Measurements from ENCODE around the gene TAF3.

Gene TAF3

DNA sequence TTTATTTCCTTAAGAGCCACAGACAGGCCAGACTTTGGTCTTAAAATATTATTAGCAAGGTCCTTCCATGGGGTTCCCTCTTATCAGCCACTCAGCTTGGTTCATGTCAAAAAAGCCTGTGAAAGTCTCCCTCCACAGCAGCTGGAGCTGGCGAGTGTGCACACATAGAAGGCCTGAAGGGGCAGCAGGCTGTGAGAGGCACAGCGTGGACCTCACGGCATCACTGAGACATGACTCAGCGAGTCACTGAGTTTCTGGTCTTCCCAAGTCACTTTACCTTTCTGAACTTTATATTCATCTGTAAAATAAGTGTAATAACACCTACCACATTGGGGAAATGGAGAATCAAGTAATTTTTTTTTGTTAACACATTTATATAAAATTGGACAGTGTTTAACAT is 8.7 kb downstream of the TAF3 start:
- Histone ChIP-seq H3K36me3 (ENCODE audit: control insufficient read depth, insufficient read depth, low read length) (no peaks in the 10 kb centered on the region), H3K27me3 (ENCODE audit: control insufficient read depth, insufficient read depth, low read length) (no peaks in the 10 kb centered on the region), H3K4me2 (ENCODE audit: low read length) (no peak overlapping the region), H3K79me2 (peaks cover 41% of the 10 kb centered on the region), H3K9me3 (ENCODE audit: control insufficient read depth, low read length) (no peaks in the 10 kb centered on the region), H3K4me1 (no peaks in the 10 kb centered on the region), H3K27ac (no peak overlapping the region), H2AFZ (no peak overlapping the region), H3K9ac (no peak overlapping the region), H3K4me3 (ENCODE audit: low read depth, low read length) (no peak overlapping the region)
- TF ChIP-seq, protein P1, sequence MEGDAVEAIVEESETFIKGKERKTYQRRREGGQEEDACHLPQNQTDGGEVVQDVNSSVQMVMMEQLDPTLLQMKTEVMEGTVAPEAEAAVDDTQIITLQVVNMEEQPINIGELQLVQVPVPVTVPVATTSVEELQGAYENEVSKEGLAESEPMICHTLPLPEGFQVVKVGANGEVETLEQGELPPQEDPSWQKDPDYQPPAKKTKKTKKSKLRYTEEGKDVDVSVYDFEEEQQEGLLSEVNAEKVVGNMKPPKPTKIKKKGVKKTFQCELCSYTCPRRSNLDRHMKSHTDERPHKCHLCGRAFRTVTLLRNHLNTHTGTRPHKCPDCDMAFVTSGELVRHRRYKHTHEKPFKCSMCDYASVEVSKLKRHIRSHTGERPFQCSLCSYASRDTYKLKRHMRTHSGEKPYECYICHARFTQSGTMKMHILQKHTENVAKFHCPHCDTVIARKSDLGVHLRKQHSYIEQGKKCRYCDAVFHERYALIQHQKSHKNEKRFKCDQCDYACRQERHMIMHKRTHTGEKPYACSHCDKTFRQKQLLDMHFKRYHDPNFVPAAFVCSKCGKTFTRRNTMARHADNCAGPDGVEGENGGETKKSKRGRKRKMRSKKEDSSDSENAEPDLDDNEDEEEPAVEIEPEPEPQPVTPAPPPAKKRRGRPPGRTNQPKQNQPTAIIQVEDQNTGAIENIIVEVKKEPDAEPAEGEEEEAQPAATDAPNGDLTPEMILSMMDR (IDR thresholded peaks at IDR 0.05), result no peak

DNA sequence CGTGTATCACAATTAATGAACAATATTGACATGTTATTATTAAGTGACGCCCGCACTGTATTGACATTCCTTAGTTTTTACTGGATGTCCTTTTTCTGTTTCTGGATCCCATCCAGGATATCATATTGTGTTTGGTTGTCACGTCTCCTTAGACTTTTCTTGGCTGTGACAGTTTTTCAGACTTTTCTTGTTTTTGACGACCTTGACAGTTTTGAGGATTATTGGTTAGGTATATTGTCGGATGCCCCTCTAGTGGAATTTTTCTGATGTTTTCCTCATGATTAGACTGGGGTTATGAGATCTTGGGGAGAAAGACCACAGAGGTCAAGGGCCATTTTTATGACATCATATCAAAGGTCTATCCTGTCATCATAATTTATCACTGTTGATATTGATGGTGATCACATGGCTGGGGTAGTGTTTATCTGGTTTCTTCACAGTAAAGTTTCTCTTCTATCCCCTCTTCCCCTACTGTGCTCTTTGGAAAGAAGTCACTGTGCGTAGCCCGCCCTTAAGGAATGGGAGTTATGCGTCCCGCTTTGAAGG is 11.1 kb downstream of the TAF3 start:
- Histone ChIP-seq H3K4me2 (ENCODE audit: low read length) (no peak overlapping the region), H2AFZ (no peak overlapping the region), H3K9me3 (ENCODE audit: control insufficient read depth, low read length) (no peaks in the 10 kb centered on the region), H3K27ac (no peak overlapping the region), H3K36me3 (ENCODE audit: control insufficient read depth, insufficient read depth, low read length) (no peaks in the 10 kb centered on the region), H3K79me2 (peaks cover 57% of the 10 kb centered on the region), H3K4me3 (ENCODE audit: low read depth, low read length) (no peak overlapping the region), H3K9ac (no peak overlapping the region), H3K27me3 (ENCODE audit: control insufficient read depth, insufficient read depth, low read length) (no peaks in the 10 kb centered on the region), H3K4me1 (no peaks in the 10 kb centered on the region)
- TF ChIP-seq, protein P1 (IDR thresholded peaks at IDR 0.05), result no peak

DNA sequence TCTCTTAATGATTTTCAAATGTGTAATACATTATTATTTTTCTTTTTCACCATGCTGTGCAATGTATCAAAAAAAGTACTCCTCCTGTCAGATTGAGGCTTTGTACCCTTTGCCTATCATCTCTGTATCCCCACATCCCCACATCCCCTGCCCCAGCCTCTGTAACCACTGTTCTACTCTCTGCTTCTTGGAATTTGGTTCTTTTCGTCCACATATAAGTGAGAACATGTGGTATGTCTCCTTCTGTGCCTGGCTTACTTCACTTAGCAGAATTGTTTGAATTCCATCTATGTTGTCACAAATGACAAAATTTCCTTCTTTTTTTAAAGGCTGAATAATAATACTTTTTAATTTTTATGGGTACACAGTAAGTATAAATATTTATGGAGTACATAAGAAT is 13.8 kb downstream of the TAF3 start:
- TF ChIP-seq, protein P1 (IDR thresholded peaks at IDR 0.05), result no peak
- no peak overlapping the region for H3K27ac ChIP-seq
- H3K4me3 ChIP-seq (ENCODE audit: low read depth, low read length), result no peak overlapping the region
- no peaks in the 10 kb centered on the region for H3K9me3 ChIP-seq (ENCODE audit: control insufficient read depth, low read length)
- H3K27me3 ChIP-seq (ENCODE audit: control insufficient read depth, insufficient read depth, low read length), result no peaks in the 10 kb centered on the region
- H3K79me2 ChIP-seq, result peaks cover 61% of the 10 kb centered on the region
- no peak overlapping the region for H2AFZ ChIP-seq
- H3K9ac ChIP-seq, result no peak overlapping the region
- H3K36me3 ChIP-seq (ENCODE audit: control insufficient read depth, insufficient read depth, low read length), result no peaks in the 10 kb centered on the region
- H3K4me2 ChIP-seq (ENCODE audit: low read length), result no peak overlapping the region
- H3K4me1 ChIP-seq, result no peaks in the 10 kb centered on the region

DNA sequence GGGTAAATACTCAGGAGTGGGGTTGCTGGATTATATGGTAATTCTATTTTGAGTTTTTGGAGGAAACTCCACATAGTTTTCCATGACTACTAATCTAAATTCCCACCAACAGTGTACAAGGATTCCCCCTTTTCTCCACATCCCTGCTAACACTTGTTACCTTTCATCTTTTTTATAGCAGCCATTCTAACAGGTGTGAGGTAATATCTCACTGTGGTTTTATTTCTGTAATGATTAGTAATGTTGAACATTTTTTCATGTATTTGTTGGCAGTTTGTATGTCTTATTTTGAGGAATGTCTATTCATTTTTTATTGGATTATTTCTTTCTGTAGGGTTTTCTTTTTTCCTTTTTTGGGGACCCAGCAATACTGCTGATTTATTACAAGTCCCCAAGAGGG is 14.9 kb downstream of the TAF3 start:
- H3K27ac ChIP-seq, result no peak overlapping the region

DNA sequence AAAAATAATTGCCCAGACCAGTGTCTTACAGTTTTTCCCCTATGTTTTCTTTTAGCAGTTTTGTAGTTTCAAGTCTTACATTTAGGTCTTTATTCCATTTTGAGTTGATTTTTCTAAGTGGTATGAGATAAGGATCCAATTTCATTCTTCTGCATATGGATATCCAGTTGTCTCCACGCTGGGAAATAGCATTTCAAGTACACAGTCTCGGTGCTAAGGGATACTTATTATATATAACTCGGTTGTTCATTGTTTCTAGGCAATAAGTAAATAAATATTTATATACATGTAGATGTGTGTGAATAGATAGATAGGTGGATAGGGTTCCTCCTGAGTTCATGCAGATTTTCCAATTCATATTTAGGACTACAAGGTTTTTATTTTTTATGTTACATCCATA is 16.0 kb downstream of the TAF3 start:
- TF ChIP-seq, protein P1 (IDR thresholded peaks at IDR 0.05), result no peak
- Histone ChIP-seq H3K4me3 (ENCODE audit: low read depth, low read length) (no peak overlapping the region), H3K27ac (no peak overlapping the region), H3K4me2 (ENCODE audit: low read length) (no peak overlapping the region), H3K36me3 (ENCODE audit: control insufficient read depth, insufficient read depth, low read length) (no peaks in the 10 kb centered on the region), H2AFZ (no peak overlapping the region), H3K27me3 (ENCODE audit: control insufficient read depth, insufficient read depth, low read length) (no peaks in the 10 kb centered on the region), H3K9ac (no peak overlapping the region), H3K79me2 (peaks cover 54% of the 10 kb centered on the region), H3K9me3 (ENCODE audit: control insufficient read depth, low read length) (no peaks in the 10 kb centered on the region), H3K4me1 (no peaks in the 10 kb centered on the region)

More for the DNA sequence above, 14.9 kb downstream of the TAF3 start:
- Histone ChIP-seq H3K9me3 (ENCODE audit: control insufficient read depth, low read length) (no peaks in the 10 kb centered on the region), H2AFZ (no peak overlapping the region), H3K9ac (no peak overlapping the region), H3K4me2 (ENCODE audit: low read length) (no peak overlapping the region), H3K4me1 (no peaks in the 10 kb centered on the region), H3K36me3 (ENCODE audit: control insufficient read depth, insufficient read depth, low read length) (no peaks in the 10 kb centered on the region), H3K79me2 (peaks cover 58% of the 10 kb centered on the region), H3K27me3 (ENCODE audit: control insufficient read depth, insufficient read depth, low read length) (no peaks in the 10 kb centered on the region), H3K4me3 (ENCODE audit: low read depth, low read length) (no peak overlapping the region)
- TF ChIP-seq, protein P1 (IDR thresholded peaks at IDR 0.05), result no peak
